CD4-positive, alpha-beta T cell treated with Interleukin-12 subunit alpha and Interleukin-12 subunit beta, for 1 hour (primary cell): ENCODE data around the gene LAD1.
A peak's percentile ranks its signal among the peaks of the same experiment; 100 is the strongest.

Experiments used
- DNase-seq: peaks from one replicate; pipeline ENCODE4 v3.0.0-alpha.2; 2020

LAD1 gene

DNA sequence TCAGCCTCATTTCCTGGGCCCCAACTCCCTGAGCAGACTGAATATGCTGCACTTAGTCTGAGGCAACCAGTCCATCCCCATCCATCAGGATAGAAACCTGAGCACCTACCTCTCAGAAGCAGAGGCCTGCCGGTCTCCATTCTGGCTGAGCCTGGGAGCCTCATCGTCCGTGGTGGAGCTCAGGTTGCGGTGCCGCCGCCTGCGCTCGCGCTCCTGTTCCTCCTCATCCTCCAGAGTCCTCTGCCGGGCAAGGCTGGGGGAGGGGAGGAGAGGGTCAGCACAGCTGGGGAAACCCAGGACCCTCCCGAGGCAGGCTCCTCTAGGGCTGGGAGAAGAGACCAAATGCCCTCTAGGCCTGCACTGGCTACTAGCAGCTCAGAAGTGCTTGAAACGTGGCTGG lies 10.1 kb downstream of the LAD1 start:
- DNase-seq, result no peak

DNA sequence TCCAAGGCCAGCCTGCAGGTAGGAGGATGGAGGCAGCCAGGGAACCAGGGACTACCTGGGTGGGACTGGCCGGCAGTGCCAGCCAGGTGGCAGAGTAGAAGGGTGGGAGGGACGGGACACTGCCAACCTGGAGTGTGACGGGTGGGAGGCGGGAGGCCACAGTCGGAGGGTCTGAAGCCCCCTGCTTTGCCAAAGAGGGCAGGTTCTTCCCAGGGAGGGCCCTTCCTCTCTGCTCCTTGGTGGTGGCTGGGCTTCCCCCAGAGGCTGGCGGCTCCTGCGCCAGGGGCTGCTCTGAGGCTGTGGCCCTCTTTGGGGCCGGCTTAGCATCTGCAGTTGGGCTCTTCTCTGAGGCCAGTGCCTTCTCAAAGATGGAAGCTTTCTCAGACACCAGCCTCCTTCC lies 12.9 kb downstream of the LAD1 start:
- DNase-seq, result no peak

DNA sequence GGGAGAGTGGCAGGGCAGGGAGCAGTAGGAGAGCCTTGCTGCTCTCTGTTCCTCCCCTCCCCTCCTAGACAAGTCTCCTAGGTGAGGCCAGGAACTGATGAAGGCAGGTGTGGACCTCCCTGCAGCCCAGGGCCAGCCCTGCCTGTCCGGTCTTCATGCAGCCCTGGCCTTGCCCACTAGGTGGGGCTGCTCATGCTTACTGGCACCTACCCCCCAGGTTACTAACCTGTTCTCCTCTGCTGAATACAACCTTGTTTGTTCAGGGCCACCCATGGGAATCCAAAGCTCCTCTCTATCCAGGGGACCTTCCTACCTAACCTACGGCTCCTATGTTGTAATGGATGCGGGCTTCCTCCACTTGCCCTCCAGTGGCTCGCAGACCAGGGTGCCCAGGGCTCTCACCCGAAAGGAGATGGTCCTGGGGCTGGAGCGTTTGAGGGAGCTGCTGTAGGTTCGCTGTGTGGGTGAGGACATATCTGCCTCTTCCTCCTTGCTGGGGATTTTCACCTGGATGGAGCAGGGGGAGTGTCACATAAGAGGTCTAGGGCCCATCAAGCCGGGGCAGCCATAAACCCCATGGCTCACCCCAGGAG lies 13.7 kb downstream of the LAD1 start:
- peak; percentile 12 for DNase-seq

DNA sequence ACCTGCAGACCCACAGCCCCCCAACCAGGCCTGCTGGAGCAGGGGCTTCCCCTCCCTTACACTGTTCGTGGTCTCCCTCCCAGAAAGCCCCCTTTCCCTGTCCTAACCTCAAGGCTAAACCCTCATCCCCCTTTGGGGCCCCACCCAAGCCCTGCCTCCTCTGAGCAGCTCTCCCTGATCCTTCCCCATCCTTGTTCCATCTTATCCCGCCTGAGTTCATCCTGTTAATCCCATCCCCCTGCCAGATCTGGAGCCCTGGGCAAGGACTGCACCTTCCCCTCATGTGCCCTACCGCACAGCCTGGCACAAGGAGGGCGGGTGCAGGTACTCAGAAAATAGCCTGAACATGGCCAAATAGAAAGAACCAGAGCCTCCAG lies 14.7 kb downstream of the LAD1 start:
- DNase-seq, result no peak

DNA sequence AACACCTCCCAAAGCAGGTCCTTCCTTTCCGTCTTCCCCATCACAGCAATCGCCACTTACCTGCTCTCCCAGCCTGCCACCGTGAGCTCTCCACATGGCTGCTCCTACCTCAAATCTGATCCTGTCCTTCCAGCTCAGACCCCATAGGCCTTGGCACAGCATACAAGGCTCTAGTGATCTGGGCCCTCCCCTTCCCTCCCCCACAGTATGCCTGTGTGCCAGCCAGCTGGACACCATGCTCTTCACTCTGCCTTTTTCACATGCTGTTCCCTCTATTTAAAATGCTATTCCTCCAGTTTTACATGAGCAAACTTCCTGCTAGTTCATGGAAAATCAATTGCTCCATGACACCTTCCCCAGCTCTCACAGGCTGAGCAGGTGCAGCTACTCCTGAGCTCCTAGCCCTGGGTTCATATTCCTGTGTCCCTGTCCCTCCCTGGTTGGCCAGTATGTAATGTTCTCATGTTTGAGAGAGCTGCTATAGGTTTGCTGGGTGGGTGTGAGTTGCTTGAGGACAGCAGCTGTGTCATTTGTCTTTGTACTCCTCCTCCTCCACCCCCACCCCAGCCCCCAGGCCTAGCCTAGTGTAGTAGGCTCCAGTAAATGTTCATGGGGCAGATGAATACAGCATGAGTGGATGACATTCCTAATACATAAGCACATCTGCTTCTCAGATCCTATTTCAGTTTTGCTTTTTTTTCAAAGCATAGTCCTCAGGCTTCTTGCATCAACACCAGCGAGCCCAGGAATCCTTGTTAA lies 15.3 kb downstream of the LAD1 start:
- DNase-seq, result no peak

DNA sequence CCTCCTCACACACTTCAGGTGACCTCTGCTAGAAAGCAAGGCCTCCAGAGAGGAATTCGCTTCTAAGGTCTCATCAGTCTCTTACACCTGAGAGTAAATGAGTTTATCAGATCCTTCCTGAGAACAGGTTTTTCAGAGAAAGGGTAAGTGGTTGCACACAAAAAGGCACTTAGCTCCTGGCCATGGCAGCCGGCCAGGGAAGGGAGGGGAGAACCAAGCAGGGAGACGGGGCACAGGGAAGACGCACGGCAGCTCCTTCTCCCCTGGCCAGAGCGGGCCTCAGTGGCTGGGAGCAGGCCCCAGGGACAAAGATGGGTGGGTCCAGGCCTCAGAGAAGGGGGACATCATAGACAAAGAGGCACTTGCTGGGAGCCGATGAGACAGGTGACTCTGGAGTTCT lies 18.0 kb downstream of the LAD1 start:
- DNase-seq, result no peak

DNA sequence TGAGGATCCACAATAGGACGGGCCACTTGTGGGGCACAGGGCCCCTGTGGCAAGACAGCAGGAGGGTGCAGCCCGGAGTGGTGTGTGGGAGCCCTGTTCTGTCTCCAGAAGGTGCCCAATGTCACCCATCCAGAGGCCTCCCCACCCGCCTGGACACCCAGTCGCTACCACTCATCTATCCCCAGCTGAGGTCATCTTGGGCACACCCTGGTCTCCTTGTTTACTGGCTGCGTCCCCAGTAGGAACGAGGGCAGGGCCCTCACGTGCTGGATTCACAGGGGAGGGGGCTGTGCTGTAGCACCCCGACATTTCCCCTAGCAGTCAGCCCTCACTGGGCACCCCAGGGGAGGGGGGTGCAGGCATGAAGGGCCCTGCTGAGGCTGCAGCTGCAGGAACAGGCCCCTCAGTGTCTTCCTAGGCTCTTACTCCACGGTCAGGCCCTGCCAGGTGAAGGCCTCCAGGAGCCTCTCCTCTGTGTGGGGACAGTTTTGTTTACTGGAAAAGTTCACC lies 19.3 kb downstream of the LAD1 start:
- DNase-seq, result no peak

- no peak for DNase-seq
These were observed 20.3 kb downstream of the LAD1 start for GRCh38 chr1:201378804-201379203.

DNA sequence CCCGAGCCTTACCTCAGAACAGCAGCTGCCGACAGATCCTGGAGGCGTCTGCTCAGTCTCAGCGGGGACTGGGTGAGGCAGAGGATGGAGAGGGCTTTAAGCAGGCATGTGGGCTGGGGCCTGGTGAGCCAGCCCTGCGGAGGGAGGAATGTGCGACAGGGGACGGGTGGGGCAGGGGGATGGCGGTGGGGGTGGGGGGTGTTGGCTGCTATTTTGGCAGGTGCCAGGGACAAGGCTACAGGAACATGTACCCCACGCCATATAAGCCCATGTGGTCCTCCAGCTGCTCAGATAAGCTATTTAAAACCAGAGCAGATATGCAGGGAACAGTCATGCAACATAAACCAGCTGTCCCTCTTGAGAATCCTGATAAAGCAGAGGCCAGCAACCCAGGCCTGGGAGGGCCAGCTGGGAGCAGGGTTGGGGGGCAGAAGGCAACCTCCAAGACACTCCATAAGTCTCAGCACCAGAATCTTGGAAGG lies 21.5 kb downstream of the LAD1 start, which contains the start of gene TNNT2:
Gene TNNT2, minus strand, starts transcription at position 70 of the 482 bp plus-strand sequence. CDS start 4,426 bp downstream, outside the sequence.
- DNase-seq, result no peak

DNA sequence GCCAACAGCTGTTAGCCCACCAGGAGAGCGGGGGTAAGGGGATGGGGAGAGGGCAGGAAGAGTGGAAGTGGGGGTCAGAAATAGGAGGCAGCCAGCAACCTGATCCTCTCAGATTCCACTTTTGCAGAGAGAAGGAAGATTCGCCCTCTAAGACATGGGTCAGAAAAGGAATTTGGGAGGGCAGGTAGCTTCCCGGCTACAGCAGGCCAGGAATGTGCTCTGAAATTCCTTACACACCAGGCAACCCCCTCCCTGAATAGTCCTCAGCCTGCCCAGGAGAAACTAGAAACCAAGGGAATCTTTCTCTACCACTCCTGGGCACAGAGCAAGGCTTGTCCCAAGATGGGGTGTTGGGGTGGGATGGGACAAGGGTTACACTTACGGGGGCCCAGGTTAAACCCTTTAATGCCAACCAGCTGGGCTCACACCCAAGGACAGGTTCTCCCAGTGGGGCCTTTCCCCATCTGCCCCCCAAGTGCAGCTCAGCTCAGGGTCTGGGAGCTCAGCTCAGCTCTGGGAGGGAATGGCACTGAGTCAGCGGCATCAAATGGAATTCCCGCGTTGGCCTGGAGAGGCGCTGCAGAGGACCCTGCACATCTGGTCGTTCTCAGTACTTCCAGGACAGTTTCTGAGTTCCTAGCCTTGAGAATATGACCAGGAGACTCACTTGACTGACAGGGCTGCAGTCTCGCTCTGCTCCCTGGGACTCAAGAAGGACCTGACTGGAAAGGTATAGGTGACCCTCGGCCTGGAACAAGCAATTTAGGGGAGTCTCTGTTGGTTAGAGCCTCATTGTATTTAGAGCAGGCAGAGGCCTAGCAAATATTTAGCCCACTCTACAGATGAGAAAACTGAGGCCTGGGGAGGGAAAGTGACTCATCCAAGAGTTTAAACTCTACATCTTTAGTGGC lies 22.4 kb downstream of the LAD1 start:
- no peak for DNase-seq

DNA sequence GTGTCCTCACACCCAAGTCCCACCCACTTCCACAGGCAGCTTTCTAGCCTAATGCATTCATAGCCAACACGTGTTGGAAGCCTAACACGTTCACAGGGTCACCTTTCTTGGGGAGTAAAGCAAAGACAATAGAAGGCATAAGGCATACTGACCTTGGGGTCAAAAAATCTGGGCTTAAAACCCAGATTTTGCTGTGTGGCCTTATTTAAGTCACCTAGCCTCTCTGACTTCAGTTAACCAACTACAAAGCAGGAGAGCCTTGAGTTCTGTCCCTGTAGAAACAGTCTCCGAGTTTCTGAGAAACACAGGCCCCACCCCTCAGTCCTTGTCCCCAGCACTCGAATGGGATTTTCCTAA lies 23.0 kb downstream of the LAD1 start:
- no peak for DNase-seq

GRCh38 chr1:201375169-201375568 lies 24.0 kb downstream of the LAD1 start:
- no peak for DNase-seq

DNA sequence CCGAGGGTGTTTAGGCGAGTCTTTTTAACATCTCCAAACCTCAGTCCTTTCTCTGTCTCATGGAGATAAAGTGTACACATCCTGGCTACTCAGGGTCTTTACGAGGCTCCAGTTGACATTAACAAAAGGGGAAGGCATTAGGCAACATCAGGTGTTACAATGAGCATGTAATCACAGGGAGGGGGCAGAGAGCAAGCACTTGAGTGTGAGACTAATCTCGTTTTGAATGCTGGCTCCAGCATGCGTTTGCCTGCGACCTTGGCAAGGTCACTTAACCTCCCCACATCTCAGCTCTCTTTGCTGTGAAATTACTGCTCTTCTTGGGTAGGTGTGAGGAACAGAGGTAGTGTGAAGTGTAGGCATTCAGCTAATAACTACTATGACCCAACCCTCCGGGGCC lies 24.8 kb downstream of the LAD1 start:
- no peak for DNase-seq

GRCh38 chr1:201371792-201372191 lies 27.3 kb downstream of the LAD1 start:
- DNase-seq, result no peak

DNA sequence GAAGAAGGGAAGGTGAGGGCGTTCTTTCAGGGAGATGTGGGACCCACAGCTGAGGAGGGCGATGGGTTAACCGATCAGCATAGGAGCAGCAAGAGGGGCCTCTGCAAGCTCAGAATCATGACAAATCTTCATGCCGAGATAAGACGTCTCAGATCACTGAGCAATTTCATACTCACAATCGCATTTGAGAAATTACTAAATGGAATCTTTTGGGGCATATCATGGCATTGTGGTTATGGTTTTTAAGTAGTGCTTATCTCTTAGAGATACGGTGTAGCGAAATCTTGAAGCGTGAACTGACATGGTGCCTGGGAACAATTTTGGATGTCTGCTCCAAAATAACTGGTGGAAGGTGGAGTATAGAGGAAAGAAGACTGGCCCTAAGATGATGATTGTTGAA lies 27.8 kb downstream of the LAD1 start:
- DNase-seq, result no peak

DNA sequence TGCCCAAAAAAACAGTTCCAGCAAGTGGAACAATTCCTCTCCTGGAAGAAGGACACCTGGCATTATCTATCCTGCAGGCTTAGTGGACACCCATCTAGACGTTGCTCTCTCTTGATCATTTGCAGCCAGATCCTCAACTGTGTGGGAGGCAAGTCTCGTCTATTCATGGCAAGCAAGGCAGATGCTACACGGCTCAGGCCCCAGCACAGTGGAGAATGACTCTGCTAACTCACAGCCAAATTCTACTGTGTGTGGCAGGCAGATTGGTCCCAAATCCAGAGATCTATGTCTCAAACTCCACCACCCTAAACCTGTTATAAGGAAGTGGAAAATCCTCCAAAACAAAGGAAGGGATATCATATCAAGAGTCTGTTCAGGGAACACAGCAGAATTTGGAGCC lies 28.6 kb downstream of the LAD1 start:
- no peak for DNase-seq

GRCh38 chr1:201369209-201369608 lies 29.9 kb downstream of the LAD1 start:
- DNase-seq, result no peak

- no peak for DNase-seq
These were observed 32.4 kb downstream of the LAD1 start for GRCh38 chr1:201366696-201367095.

GRCh38 chr1:201365251-201365650 lies 33.9 kb downstream of the LAD1 start:
- DNase-seq, result no peak

GRCh38 chr1:201364808-201365105 lies 34.4 kb downstream of the LAD1 start:
- no peak for DNase-seq

GRCh38 chr1:201363467-201363866 lies 35.7 kb downstream of the LAD1 start:
- no peak for DNase-seq

DNA sequence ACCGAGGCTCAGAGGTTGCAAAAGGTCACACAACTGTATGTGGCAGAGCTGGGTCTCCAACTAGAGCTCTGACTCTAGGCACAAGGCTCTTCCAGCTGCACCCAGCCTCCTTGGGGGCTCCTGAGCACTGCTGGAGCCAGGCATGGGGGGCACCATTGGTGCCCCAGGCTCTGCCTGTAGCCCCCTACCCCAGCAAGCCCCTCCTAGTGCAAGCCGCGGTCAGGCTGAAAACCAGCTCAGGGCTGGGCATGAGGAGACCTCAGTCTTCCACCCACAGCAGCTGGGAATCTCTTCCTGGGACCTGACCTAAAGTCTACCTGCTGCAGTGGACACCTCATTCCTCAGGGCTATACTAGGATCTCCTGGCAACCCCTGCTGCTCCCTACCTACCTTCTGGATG lies 36.2 kb downstream of the LAD1 start:
- DNase-seq, result no peak

DNA sequence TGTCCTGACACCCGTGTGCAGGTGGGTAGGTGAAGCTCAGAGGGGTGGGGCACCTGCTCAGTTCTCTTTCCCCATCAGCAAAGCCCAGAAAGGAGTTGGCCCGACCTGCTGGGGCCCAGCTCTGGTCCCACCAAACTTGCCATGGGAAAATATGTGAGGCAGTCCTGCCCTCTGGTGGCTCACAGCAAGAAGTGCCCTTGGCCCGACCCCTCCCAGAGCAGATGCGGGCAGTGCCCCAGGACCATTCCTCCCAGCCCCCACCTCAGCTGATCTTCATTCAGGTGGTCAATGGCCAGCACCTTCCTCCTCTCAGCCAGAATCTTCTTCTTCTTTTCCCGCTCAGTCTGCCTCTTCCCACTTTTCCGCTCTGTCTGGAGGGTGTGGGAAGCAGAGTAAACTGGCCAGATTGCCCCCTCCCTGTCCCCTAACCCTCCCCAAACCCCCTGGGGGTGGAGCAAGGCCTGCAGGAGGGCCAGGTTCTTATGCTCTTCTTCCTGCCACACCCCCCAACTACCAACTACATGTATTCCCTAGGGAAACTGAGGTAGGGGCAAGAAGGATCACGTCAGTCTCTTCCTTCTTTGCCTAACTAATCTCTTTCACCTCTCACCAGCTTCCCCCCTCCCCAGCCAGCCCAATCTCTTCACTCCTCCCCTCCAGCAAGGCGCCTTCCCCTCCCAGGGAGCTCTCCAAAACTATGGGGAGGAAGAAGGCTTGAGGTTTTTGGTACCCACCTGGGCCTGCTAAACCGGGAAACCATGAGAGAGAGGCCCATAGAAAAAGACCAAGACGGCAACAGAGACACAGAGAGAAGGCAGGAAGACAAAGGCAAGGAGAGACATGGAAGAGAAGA lies 37.2 kb downstream of the LAD1 start:
- no peak for DNase-seq
